Mesodermal cell (in vitro differentiated cells): ENCODE data around the gene SLC22A31. TPM values are rescaled to one million over a fixed set of nuclear protein-coding genes. Genes with fewer than 3 reads are reported as not detected.
"Not testable (repeated sequence)": the region's sequence is repeated elsewhere in the genome, so short reads cannot be mapped to it uniquely, and the experiment has no call there.

ENCODE experiments used
- H3K27ac ChIP-seq: 2 replicates; pipeline ENCODE4 v1.7.0; 2013; ENCODE audit warnings: mild to moderate bottlenecking, low read depth, low read length, moderate library complexity; ENCODE audit not compliant: severe bottlenecking
- H3K36me3 ChIP-seq: 2 replicates; pipeline ENCODE4 v1.7.1; 2013; ENCODE audit warnings: mild to moderate bottlenecking, low read length, moderate library complexity; ENCODE audit not compliant: control insufficient read depth, insufficient read depth
- H3K4me1 ChIP-seq: one replicate; pipeline ENCODE4 v1.7.1; 2013; ENCODE audit warnings: mild to moderate bottlenecking, low read length; ENCODE audit not compliant: insufficient read depth, control insufficient read depth, poor library complexity, severe bottlenecking
- H3K4me3 ChIP-seq: 2 replicates; pipeline ENCODE4 v1.7.0; 2013; ENCODE audit warnings: low read length, control low read depth, mild to moderate bottlenecking; ENCODE audit not compliant: insufficient read depth, poor library complexity, severe bottlenecking; ENCODE audit errors: extremely low read depth
- H3K9me3 ChIP-seq: 2 replicates; pipeline ENCODE4 v1.7.1; 2013; ENCODE audit warnings: mild to moderate bottlenecking, low read length, moderate library complexity; ENCODE audit not compliant: control insufficient read depth
- WGBS, 2 experiments: methylation state at CpG; one replicate each; pipeline ENCODE4 v1.1.5; 2013; ENCODE audit warnings: missing lambda C conversion rate in 2 of 2; ENCODE audit not compliant: insufficient coverage in 2 of 2; 5-methylcytosine and 5-hydroxymethylcytosine counted together
- polyA plus RNA-seq, 2 experiments: library from polyadenylated mRNA; stranded (reverse); fragments of 50-300 nt; gene quantifications; one replicate each; pipeline ENCODE4 v1.2.3, GENCODE V29; 2013

SLC22A31 gene
- 1.2 TPM for polyA plus RNA-seq (2013, experiment 1 of 2)
- 1.4 TPM for polyA plus RNA-seq (2013, experiment 2 of 2)

DNA sequence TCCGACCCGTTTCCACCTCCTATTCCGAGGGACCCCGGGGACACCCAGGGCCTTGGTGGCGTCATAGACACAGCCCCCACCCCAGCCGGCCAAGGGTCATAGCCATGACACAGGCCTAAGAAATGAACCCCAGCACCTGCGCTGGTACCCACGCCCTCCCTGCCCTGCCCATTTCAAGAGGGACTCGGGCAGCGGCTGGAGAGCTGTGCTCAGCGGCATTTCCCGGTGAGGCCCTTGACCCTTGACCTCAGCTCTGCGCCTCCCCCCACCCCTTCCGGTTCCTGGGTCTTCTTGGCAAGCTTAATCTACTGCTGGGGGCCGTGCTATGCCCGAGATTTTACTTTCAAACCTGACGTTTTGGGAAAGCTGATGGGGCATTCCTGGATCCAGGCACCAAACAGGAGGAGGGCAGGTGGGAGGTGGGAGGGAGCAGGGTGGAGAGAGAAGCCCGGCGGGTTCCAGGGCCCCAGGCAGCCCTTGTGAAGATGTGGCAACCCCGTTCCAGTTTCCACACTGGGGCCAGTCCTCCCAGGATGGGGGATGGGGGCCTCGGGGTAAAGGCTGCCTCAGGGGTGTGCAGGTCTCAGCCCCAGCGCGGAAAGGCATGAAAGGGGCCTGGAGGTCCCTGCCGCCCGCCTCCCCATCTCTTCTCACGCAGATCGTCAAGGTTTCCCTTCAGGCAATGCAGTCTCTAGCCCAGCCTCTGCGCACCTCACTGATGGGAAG lies at the start of gene SLC22A31:
Gene SLC22A31 (minus strand): TSS at position 414 of the 726 bp plus-strand sequence. CDS start 36 bp downstream, at position 378.
- Histone ChIP-seq H3K4me1 (peaks cover 2% of the 10 kb centered on the region), H3K36me3 (no peaks in the 10 kb centered on the region), H3K4me3 (peak within 1 kb of the TSS; percentile 22), H3K27ac (no peak within 1 kb of the TSS), H3K9me3 (peaks cover 8% of the 10 kb centered on the region)
- WGBS, 2 experiments: 26 to 33% methylated on average over 21 to 25 of the region's 28 CpGs

DNA sequence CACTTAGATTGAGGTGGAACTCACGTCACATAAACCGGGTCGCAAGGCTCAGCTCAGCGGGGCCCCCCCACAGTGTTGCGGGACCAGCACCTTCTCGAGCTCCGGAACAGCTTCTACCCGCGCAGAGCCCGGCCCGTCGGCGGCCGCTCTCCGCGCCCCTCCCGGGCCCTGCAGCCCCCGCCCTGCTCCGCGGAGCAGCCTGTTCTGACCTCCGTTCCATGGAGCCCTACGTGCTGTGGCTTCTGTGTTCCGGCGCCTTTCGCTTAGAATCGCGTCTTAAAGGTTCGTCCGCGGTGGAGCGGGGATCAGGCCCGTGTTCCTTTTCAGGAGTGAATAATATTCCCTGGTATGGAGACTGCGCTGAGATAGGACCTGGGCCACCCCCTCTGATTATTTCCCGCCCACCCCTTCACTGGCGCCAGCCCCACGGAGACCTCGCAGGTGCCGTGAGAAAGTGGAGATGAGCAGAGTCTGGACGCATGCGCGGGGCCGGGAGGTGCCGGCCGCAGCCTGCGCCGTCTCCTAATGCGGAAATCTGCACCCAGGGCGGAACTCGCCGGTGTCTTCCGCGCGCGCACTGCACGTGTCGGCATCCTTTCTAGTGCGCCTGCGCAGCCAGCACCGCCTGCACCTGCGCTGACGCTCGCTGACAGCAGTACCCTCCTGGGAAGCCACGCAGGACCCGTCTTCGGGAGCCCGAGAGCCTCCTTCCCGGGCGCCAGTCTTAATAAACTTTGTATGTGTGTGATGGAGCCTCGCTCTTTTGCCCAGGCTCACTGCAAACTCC lies 48.1 kb upstream of the SLC22A31 start:
- peaks cover 18% of the 10 kb centered on the region for H3K9me3 ChIP-seq
- no peaks in the 10 kb centered on the region for H3K36me3 ChIP-seq
- 80 to 86% methylated on average over 60 to 68 of the region's 69 CpGs for whole genome bisulfite sequencing, 2 experiments
- no peaks in the 10 kb centered on the region for H3K4me1 ChIP-seq
- H3K4me3 ChIP-seq: peak overlapping the region; percentile 49
- no peak overlapping the region for H3K27ac ChIP-seq

DNA sequence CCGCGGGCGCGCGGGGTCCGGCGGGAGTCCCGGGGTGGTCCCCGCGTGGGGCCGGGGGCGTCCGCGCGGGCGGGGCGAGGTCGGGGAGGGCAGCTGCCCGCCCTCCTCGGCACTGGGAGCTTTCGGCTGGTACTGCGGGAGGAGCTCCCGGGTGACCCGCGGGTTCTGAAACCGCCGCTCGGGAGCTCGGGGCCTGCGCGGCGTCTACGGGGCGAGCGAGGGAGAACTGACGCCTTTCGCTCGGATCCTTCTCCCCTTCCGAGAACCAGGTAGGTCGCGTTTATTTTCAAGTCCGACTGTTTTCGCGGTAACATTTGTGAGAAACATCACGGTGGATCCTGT lies 47.4 kb upstream of the SLC22A31 start:
- not testable (repeated sequence) for H3K27ac ChIP-seq, H3K36me3 ChIP-seq, H3K4me1 ChIP-seq
- 1% methylated on average over 33 to 40 of the region's 45 CpGs for WGBS, 2 experiments
- Histone ChIP-seq H3K4me3 (peak overlapping the region; percentile 49), H3K9me3 (peaks cover 16% of the 10 kb centered on the region)

DNA sequence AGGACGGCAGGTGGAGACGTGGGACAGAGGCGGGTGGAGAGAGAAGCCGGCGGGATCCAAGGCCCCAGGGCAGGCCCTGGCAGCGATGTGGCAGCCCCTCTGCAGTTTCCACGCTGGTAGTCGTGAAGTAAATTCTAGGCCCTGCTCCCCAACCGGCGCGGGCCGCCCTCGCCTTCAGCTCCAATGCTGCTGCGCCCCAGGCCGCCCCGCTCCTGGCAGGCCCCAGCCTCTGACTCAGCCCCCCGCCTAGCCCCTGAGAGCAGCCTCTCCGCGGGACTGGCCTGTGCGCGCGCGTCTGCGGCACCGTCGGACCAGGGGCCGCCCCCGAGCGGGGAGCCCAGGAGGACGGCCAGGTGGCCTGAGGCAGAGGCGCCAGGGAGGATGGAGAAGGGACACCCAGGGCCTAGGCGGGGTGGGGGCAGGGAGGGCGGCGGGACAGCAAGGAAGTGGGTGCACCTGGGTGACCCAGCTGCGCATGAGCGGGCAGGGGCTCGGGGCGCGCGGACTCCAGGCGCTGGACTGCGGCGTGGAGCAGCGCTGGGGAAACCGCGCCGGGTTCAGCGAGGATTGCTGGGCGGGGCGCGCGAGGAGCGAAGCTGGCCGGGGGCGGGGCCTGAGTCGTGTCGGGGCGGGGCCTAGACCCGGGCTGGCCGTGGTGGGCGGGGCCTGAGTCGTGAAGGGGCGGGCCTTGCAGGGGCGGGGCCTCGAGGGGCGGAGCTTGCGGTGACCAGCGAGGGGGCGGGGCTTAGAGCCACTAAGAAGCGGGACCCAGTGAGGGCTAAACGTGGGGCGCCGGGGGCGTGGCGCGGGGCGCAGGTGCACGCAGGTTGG lies 46.8 kb upstream of the SLC22A31 start:
- Histone ChIP-seq H3K9me3 (peaks cover 16% of the 10 kb centered on the region), H3K27ac (no peak overlapping the region), H3K4me3 (peak overlapping the region; percentile 49), H3K4me1 (no peaks in the 10 kb centered on the region), H3K36me3 (no peaks in the 10 kb centered on the region)
- WGBS, 2 experiments: 7 to 10% methylated on average over 49 to 60 of the region's 78 CpGs

DNA sequence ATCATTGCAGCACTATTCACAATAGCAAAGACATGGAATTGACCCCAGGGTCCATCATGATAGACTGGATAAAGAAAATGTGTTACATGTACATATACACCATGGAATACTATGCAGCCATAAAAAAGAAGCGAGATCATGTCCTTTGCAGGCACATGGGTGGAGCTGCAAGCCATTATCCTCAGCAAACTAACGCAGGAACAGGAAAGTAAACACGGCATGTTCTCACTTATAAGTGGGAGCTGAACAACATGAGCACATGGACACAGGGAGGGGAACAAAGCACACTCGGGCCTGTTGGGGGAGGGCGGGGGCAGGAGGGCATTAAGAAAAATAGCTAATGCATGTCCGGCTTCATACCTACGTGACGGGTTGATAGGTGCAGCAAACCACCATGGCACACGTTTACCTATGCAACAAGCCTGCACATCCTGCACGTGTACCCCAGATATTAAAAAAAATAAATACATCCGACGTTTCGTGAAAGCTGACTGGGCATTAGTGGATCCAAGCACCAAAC lies 46.1 kb upstream of the SLC22A31 start:
- peaks cover 16% of the 10 kb centered on the region for H3K9me3 ChIP-seq
- H3K36me3 ChIP-seq: no peaks in the 10 kb centered on the region
- 80 to 84% methylated on average over 13 of the region's 13 CpGs for WGBS, 2 experiments
- H3K4me1 ChIP-seq: no peaks in the 10 kb centered on the region
- no peak overlapping the region for H3K27ac ChIP-seq
- H3K4me3 ChIP-seq: peak overlapping the region; percentile 49

DNA sequence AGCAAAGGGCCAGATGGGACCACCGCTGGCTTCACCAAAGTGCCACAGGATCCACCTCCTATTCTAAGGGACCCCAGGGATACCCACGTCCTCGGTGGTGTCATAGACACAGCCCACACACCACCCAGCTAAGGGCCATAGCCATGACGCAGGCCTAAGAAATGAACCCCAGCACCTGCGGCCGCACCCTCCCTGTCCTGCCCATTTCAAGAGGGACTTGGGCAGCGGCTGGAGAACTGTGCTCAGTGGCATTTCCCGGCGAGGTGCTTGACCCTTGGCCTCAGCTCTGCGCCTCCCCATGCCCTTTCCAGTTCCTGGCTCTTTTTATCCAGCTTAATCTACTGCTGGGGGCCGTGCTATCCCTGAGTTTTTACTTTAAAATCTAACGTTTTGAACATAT lies 44.4 kb upstream of the SLC22A31 start:
- Histone ChIP-seq H3K4me1 (no peaks in the 10 kb centered on the region), H3K36me3 (no peaks in the 10 kb centered on the region), H3K27ac (no peak overlapping the region), H3K4me3 (no peak overlapping the region), H3K9me3 (peaks cover 9% of the 10 kb centered on the region)
- WGBS, 2 experiments: 80 to 83% methylated on average over 9 to 11 of the region's 12 CpGs

DNA sequence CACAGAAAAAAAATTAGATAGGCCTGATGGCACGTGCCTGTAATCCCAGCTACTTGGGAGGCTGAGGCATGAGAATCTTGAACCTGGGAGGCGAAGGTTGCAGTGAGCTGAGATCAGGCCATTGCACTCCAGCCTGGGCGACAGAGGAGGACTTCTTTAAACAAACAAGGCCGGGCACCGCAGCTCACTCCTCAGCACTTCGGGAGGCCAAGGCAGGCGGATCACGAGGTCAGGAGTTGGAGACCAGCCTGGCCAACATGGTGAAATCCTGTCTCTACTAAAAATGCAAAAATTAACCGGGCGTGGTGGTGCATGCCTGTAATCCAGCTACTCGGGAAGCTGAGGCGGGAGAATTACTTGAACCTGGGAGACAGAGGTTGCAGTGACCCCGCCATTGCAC lies 43.9 kb upstream of the SLC22A31 start:
- H3K27ac ChIP-seq, H3K4me3 ChIP-seq, H3K9me3 ChIP-seq, H3K4me1 ChIP-seq, H3K36me3 ChIP-seq: not testable (repeated sequence)
- WGBS, 2 experiments: 89 to 90% methylated on average over 13 of the region's 13 CpGs

DNA sequence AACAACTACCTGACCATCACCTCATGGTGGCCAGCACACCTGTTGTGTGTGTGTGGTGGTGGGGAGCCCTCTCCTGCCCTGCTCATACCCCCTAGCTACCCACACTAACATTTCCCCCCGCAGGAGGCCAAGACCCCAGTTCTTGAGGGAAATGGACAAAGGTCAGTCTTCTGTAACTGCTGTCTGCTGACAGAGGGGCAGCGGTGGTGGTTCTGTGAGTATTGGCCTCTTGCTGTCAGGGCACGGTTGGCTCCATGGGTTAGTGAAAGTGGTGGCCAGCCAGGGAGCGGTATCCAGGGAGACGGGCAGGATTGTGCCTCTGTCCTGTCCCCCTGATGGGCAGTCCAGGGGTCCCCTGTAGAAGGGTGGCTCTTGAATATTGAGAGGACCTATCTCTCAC lies 43.3 kb upstream of the SLC22A31 start:
- H3K9me3 ChIP-seq: peaks cover 6% of the 10 kb centered on the region
- no peak overlapping the region for H3K27ac ChIP-seq
- H3K36me3 ChIP-seq: no peaks in the 10 kb centered on the region
- no peaks in the 10 kb centered on the region for H3K4me1 ChIP-seq
- no peak overlapping the region for H3K4me3 ChIP-seq
- 91 to 98% methylated on average over 4 of the region's 5 CpGs for WGBS, 2 experiments

DNA sequence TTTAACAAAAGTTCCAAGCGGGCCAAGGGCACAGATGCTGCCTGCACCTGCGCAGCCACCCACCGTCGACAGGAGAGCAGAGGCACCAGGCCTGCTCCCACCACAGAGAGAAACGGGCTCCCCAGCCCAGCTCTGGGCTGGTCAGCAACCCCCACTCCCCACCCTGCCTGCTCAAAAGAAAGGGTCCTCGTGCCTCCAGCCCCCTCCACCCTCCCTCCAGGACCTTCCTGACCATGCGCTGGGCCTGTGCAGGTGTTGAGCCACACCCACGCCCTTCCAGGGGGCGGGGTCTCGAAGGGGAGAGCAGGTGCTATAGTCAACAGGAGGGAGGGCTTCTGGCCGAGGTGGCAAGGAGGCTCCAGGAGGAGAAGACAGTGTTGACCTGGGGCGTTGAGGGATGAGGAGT lies 42.5 kb upstream of the SLC22A31 start:
- H3K36me3 ChIP-seq: no peaks in the 10 kb centered on the region
- 63 to 77% methylated on average over 5 to 9 of the region's 12 CpGs for WGBS, 2 experiments
- H3K4me3 ChIP-seq: no peak overlapping the region
- no peaks in the 10 kb centered on the region for H3K9me3 ChIP-seq
- no peaks in the 10 kb centered on the region for H3K4me1 ChIP-seq
- no peak overlapping the region for H3K27ac ChIP-seq

DNA sequence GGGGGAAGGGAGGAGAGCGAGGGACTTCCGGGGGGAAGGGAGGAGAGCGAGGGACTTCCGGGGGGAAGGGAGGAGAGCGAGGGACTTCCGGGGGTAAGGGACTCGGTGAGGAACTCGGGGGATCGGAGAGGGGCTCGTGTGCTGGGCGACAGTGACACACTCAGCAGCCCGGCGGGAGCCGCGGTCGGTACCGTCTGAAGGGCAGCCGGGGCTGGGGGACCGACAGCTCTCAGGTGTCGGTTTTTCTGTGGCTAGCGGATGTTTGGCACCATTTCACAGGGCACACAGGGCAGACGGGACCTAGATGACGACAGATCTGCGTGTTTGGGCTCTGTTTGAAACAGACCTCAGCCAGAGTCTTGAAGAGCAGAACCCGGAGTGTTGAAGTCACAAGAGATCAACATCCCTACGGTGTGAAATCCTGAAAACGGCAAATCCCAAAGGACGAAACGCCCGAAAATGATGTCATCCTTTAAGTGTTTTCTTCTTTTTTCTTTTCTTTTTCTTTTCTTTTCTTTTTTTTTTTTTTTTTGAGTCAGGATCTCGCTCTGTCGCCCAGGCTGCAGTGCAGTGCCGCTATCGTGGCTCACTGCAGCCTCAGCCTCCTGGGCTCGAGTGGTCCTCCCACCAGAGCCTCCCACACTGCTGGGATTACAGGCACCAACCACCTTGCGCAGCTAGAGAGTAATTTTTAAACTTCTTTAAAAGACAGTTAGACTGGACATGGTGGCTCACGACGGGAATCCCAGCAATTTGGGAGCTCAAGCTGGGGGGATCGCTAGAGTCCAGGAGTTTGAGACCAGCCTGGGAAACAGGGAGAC lies 41.1 kb upstream of the SLC22A31 start:
- WGBS, 2 experiments: 9 to 10% methylated on average over 27 to 33 of the region's 39 CpGs
- Histone ChIP-seq H3K4me3 (peak overlapping the region; percentile 63), H3K36me3 (peaks cover 1% of the 10 kb centered on the region), H3K27ac (peak overlapping the region; percentile 96), H3K9me3 (no peaks in the 10 kb centered on the region), H3K4me1 (no peaks in the 10 kb centered on the region)
